GM21390 (cell line): ENCODE measurements around the gene GSTCD.
A peak's percentile ranks its signal among the peaks of the same experiment; 100 is the strongest.
"Not testable (repeated sequence)": the region's sequence is repeated elsewhere in the genome, so short reads cannot be mapped to it uniquely, and the experiment has no call there.

Experiments used
- ATAC-seq: cut with Tn5 transposase; IDR thresholded peaks from one replicate; pipeline ENCODE4 v1.9.1; 2021; ENCODE audit not compliant: unreplicated experiment

Gene GSTCD

DNA sequence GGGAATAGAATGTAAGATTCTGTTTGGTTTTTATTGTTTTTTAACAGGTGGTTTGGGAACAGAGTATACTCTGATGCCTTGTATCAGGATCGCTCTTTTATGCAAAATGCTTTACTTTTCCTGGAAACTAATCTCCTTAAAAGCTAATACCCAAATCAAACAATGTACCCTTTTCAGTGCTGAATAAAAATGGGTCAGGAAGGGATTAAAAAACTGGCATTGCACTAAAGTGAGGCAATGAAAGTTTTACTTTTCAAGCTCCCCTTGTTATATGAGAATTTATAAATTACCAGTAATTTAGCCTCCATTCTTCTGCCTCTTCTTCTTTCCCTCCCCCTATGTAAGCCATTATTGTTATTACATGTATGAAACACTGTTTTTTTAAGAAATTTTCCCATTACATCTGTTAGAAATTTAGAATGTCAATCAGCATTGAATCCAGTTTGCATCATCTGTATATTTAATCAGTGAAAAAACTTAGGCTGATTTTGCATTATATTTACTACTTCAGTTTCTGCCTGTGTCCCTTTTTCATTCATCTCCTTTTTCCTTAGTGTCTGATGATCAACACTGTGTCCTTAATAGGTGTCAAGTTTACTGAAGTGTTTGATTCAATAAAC lies 97.0 kb downstream of the GSTCD start:
- no peak for ATAC-seq

DNA sequence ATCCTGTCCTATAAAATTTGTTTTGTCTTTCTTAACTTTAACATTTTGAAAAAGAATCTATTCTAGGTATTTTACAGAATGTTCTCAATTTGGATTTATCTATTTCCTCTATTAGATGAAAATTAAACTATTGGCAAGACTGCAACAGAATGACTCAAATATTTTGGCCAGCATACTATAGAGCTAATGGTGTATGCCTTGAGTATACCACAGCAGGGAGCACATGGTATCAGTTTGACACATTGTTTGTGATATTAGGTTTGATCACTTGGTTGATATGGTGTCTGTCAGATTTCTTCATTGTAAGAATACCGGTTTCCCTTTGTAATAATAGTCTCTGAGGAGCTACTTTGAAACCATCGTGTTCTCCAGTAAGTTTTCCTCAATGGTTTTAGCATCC lies 98.9 kb downstream of the GSTCD start:
- ATAC-seq = no peak

DNA sequence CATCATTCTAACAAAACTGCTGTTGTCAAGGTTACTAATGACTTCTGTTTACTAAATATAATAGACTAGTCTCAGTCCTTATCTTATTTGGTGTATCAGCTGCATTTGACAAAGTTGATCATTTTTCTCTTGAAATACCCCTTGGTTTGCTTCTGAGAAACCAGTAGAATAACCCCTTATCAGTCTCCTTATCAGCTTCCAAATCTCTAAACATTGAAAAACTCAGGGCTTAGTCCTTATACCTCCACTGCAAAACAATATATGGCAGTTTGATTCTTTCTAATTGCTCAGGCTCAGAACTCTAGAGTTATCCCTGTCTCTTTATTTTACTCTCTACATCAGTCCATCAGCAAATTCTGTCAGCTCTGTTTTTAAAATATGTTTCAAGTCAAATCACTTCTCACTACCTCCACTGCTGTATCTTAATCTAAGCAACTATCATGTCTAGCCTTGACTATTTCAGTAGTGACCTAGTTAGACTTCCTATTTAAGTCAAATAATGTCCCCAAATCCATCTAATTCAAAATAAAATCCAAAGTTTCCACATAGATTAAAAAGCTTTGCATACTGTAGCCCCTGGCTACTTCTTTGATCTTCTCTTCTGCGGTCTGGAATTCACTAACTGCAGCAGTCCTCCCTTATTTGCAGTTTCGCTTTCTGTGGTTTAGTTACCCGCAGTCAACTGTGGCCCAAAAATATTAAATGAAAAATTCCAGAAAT lies 99.6 kb downstream of the GSTCD start:
- no peak for ATAC-seq

DNA sequence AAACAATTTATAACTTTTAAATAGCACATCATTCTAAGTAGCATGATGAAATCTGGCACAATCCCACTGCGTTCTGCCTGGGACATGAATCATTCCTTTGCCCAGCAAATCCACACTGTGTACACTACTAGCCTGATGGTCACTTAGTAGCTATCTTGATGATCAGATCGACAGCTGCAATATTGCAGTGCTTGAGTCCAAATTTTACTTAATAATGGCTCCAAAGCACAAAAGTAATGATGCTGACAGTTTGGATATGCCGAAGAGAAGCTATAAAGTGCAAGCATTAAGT lies 100.1 kb downstream of the GSTCD start:
- ATAC-seq = no peak

DNA sequence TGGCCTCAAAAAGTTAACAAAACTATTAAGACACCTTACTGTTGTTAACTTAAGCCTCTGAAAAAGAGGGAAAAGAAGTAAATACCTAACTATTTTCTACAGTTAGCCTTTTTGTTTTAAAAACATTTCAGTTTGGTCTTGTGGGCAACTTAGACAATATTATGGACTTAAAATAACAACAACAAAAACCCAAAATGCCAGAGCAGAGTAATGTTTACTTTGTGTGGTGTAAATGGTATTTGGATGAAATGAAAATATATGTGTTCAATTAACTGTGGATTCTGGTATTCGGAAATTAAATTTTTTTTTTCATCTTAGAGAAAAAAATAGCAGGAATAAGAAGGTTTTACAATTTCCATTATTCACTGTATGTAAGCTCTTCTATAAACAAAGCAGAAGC lies 107.1 kb downstream of the GSTCD start:
- no peak for ATAC-seq

DNA sequence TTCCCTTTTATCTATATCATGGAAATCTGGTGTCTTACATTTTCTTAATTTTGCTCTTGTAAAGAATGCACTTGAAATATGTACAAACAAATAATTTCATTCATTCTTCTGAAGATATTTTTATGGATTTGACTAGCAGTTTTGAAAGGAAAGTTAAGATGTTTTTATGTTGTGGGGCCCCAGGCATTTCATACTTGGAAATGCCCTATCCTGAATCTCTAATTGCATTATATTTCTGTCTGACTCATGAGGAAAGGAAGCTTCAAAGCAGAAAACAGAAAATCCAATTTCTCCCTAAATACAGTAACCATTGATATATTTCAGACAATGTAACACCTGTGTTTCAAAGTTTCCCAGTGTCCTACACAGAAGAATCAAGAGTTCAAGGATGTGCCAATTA lies 113.5 kb downstream of the GSTCD start:
- no peak for ATAC-seq

DNA sequence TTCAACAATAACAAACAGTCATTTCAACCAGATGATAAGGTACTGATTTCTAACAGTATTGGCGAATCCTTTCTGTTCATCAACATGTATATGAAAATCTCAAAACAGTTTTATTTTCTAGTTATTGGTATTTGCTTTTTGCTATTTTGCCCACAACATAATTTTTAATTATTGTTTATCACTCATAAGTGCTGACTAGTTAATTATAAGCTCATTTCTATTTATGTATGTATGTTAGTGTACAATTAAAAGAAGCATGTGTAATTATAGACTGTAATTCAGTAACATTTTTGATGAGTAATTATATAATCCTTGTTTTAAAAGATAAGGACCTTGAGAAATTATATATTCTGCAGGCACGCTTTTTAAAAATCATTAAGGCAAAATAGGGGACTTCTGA lies 119.5 kb downstream of the GSTCD start:
- no peak for ATAC-seq

DNA sequence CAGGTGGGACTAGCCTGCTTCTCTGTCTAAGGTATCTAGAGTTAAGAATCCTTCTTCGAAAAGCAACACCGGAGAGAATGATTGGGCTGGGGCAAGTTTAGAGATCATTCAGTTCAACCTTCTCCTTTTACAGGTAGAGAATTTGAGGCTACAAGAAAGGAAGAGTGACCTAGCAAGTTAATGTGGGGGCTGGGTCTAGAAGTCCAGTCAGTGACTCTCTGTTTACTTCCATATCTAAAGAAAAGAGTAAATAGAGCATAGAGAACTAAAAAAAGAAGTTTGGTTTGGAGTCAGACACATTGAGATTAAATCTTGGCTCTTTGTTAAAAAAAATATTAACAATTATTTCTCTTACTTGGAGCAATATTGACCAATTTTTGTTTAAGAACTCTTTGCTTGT lies 122.6 kb downstream of the GSTCD start:
- ATAC-seq = no peak

DNA sequence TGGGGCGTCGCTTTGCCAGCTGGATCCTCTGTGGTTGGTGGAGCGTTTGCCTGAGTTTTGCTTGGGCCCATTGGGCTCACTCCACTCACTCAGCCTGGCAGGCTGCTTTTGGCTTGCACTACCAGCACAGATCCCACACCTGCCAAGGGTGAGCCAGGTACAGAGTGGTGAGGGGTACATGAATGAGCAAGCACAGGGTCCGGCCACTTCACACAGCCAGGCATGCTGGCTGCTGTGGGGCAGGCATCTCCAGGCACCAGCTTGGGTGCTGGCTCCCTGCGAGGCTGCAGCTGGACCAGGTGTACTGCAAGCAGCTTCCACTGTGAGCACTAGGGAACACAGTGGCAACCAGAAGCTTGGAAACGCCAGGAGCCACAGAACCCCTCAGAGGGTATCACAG lies 126.6 kb downstream of the GSTCD start:
- no peak for ATAC-seq

DNA sequence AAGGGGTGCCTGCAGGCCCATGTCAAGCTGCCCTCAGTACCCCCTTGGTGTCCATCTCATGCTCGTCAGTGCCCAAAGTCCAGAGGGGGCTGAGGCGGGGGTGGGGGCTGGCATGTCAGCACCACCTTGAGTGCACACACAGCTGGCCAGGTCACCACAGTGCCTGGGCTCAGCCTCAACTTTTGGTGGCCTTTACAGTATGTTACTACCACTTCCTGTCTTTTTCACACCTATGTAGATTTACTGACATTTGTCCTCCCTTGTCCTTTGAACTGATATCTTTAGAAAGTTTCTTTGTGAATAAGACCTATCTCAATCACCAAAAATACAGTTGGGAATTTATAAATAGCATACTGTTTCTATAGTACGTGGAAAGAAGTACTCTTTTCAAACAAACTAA lies 128.0 kb downstream of the GSTCD start:
- no peak for ATAC-seq

DNA sequence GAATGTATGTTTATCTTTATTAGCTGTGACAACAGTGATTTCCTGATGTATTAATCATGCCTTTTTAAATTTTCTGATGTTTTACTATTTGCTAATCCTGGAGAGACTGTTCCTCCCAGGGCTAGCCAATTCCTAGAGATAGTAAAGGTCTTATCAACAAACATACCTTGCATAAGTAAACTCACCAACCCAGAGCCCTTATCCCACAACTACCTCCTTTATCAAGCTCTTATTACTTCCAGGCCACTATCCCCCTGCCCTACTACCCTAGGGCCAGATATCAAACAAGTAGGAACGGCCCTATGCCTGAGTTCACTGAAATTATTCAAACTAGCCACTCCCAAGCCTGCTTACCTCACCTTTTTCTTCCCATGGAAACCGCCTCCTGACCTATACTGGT lies 128.5 kb downstream of the GSTCD start:
- no peak for ATAC-seq

DNA sequence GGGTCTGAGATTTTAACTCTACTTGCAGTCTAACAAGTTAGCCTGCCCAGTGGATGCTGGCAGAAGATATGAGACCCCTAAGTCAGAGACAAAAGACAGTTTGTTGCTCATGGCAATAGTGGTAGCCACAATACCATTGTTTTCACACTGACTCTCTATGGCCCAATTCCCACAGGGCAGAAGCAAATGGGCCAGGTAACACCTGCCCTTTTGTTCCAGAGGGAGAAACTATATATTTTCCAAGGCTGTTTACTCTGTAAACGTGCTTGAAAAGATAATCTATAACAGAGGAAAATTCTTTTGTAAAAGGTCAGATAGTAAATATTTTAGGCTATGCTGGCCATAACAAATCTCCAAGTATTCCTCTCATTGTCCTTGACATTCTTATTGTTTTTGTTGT lies 129.5 kb downstream of the GSTCD start:
- no peak for ATAC-seq

DNA sequence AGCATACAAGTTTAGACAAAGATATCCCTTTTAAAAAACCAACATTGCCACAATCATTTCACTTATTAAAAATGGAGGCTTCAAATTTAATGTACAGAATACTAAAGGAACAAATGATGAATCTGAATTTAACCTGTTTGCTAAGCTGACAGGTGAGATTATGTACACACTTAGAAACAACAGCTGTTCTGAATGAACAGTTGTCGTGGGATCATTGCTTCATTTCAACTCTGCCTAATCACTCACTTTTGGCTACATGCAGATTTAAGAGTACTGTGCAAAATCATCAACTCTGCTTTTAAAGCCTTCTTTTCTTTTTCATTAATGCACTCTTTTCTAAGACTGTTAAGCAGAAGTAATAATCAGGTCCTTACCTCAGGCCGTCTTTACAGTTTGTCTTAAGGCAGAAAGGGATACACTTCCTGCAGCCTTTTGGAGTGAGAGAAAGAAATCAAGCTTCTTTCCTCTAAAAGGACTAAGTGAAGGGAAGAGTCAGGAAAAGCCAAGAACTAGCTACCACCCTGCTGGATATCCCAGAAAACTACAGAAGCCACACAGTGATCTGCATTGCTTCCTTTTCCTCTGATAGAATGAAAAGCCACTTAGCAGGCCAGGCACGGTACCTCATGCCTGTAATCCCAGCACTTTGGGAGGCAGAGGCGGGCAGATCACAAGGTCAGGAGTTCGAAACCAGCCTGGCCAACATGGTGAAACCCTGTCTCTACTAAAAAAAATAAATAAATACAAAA lies 132.0 kb downstream of the GSTCD start:
- ATAC-seq = no peak

DNA sequence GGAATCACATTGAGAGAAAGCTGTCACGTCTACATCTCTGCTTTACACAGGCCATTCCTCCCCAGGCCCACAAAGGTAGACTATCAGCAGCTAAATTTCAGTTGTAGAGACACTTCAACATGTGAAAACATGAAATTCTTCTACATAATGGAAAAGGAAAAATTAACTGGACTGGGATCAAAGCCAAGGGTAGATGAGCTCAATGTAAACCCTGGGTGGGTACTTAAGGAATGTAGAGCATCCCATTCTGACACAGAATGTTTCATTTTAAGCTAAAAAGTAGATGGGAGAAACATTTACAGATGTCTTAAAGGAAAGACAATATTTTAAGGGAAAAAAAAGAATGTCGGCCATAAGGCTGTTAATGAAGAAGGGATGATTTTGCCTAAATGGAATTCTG lies 135.4 kb downstream of the GSTCD start:
- ATAC-seq = no peak

DNA sequence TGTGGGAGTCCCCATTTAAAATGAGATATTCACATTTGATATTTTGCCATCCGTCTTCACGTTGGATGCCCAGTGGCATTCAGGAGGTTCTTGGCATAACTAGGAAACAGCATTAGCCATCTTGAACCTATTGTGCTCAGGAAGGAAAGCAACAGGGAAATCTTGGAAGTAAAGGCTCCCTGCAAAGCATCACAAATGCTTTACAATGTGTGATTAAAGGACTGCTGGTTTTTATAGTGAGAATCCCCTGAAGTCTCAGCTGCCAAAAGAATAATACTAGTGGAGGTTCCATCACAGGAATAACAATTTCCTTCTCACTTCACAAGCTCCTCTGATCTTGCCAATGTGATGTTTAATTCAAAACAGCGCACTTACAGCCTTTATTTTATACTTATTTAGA lies 137.0 kb downstream of the GSTCD start:
- no peak for ATAC-seq

DNA sequence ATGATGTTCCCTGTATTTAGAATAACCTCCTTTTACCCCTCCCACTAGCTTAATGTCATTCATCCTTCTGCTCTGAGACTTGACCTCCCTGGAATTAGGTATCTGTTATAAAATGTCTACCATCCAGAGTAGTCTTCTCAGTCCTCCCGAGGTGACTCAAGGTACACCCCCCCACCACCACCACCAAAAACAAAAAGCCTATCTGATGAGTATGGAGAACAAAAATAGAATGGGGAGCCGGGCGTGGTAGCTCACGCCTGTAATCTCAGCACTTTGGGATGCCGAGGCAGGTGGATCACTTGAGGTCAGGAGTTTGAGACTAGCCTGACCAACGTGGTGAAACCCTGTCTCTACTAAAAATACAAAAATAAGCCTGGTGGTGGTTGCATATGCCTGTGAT lies 139.8 kb downstream of the GSTCD start:
- ATAC-seq = not testable (repeated sequence)

DNA sequence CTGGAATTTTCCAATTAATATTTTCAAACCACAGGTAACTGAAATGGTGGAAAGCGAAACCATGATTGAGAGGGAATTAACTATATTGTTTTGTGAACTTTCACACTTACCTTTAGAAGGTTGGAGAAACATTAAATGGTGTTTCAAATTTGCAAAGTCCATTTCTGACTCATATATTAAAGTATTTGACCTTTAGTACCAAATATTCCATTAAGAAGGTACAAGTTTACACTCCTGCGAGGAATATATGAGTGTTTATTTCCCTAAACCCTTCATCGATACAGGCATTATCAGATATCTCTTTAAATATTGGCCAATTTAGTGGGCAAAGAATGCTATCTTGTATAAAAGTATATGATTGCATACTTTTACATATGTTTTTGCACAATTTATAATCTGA lies 142.6 kb downstream of the GSTCD start:
- no peak for ATAC-seq

DNA sequence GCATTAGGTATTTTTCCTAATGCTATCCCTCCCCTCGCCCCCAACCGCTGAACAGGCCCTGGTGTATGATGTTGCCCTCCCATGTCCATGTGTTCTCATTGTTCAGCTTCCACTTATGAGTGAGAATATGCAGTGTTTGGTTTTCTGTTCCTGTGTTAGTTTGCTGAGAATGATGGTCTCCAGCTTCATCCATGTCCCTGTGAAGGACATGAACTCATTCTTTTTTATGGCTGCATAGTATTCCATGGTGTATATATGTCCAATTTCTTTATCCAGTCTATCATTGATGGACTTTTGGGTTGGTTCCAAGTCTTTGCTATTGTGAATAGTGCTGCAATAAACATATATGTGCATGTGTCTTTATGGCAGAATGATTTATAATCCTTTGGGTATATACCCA lies 143.6 kb downstream of the GSTCD start:
- not testable (repeated sequence) for ATAC-seq

DNA sequence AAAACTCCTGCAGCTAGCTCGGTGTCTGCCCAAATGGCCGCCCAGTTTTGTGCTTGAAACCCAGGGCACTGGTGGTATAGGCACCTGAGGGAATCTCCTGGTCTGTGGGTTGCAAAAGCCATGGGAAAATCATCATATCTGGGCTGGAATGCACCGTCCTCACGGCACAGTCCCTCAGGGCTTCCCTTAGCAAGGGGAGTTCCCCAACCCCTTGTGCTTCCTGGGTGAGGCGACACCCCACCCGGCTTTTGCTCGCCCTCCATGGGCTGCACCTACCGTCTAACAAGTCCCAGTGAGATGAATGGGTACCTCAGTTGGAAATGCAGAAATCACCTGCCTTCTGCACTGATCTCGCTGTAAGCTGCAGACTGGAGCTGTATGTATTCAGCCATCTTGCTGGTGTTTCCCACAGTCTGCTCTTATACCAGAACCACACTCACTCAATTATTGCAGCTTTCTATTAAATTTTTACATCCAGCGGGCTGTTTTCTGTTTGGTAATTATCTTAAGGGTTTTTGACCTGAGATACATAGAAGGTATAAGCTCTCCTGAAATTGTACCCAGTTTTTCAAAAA lies 150.0 kb downstream of the GSTCD start:
- peak; percentile 49 for ATAC-seq

DNA sequence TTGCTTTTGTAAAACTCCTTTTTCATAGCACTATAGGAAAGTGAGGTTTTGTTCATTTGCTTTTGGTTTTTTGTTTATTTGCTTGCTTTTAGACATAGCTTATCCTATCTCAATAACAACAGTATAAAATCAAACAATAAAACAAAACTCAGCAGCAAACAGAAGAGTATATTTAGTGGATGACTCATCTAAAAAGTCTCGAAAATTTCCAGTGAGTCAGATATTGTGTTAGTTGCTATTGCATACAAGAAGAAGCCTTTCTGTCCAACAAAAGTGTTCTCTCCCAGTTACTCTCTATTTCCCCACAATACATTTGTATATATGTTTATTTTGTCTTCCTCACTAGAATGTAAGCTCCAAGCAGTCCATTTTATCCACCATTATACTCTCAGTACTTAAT lies 150.6 kb downstream of the GSTCD start:
- no peak for ATAC-seq

DNA sequence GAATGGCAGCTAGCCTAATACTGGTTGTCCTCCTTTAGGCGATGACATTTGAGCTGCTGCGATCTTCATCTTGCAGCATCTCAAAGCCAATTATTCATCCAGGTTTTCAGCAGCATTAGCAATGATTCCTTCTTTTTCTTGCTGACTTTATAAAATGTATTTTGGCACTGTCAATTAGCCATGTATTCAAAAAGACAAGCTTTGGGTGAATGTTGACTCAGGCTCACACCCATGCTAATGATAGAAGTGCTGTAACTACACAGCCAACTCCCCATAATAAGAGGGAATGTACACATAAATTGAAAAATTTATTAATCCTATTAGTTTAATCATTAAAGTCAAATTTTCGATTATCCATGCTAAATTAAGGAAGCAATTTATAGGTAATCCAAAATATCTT lies 162.4 kb downstream of the GSTCD start:
- no peak for ATAC-seq

DNA sequence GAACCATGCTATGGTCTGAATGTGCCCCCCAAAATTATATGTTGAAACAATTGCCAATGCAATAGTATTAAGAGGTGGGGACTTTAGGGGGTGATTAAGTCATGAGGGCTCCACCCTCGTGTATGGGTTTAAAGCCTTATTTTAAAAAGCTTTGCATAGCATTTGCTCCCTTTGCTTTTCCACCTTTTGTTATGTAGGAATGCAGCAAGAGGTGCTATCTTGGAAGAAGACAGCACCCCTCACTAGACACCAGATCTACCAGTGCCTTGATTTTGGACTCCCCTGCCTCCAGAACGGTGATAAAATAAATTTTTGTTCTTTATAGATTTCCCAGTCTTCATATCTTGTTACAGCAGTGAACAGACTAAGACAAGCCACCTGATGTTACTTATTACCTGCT lies 163.4 kb downstream of the GSTCD start:
- ATAC-seq = no peak
